HG02759 (cell line): ENCODE measurements around the gene TLL1.

Experiments used
- ATAC-seq: cut with Tn5 transposase; IDR thresholded peaks from one replicate; pipeline ENCODE4 v1.9.1; 2021; ENCODE audit warnings: mild to moderate bottlenecking, moderate library complexity; ENCODE audit not compliant: unreplicated experiment

TLL1 gene

DNA sequence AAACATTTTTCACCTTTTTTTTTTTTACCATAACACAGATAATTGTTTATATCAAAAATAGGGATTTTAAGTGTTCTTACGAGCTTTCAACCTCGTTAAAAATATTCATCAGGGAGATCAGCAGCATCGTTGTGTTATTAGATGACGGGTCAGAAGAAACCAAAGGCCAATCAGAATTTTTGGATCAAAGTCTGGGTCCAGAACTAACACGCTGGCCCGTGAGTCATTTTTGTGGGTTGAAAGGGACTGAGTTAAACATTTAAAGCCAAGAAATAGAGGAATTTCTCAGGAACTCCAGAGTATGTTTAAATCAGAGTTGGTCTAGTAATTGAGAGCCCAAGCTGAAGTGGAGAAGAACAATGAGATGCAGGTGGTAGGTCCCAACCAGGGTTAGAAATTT lies 170.8 kb downstream of the TLL1 start:
- ATAC-seq = no peak

DNA sequence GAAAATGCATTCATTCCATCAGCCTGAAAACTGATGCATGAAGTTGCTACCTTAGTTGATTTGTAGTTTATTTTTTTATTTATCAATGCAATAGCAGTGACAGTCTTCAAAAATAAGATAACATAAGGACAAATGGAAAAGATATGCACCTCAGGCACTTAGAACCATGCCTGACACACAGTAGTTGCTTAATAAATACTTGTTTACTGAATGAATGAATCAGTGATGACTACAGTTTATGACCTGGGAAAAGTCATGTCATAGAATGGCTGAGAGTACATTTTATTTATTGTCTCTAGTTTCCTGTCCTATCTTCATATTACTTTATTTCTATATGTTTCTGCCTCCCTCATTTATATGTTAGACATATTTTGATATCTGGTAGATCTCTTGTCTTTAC lies 171.8 kb downstream of the TLL1 start:
- ATAC-seq = no peak

DNA sequence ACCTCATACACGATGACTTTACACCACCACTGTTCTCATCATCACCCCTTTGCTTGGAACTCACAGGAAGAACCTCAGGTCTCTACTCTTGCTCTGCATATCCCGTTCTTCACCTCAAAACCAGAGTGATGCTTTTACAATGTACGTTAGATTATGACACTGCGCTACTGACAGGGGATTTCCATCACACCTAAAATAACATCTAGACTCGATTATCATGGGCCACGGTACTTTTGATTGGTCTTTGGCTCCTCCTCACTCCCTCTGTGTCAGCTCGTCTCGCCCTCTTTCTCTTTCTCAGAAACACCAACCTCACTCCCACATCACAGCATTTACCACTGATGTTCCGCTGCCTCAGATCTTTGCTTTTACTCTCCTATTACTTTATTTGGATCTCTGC lies 172.4 kb downstream of the TLL1 start:
- no peak for ATAC-seq

DNA sequence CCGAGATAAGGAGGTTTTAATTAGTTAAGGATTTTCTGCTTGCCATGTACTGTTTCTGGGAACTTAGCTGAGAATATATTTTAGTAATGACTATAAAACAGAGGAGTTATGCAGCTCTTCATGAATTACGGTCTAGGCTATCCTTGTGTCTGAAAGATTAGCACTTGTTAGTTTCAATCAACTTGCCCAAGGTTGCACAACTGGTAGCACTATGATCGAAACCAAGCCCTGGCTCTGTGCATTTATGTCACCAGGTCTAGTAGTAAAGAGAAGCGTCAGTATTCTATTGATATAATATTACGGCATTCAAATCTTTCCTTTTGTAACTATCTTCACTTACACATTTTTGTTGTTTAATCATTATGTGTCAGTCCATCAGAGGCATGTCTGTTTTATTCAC lies 176.0 kb downstream of the TLL1 start:
- no peak for ATAC-seq

DNA sequence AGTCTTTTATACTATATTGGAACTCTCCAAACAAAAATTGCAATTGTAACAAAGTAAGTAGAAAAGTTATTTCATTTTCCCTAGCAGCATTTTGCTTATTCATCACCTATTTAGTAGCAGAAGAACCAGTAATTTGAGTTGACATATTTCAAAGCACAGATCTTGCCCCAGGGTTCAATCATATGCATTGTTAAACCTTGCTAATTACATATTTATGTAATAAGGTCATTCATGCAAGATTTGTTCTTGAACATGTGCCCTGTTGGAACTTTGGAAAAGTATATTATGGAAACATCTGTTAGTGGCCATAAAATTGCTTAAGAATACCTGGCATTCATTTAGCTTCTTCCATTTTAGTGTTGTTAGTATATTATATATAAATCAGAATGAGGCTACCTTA lies 191.7 kb downstream of the TLL1 start:
- no peak for ATAC-seq

DNA sequence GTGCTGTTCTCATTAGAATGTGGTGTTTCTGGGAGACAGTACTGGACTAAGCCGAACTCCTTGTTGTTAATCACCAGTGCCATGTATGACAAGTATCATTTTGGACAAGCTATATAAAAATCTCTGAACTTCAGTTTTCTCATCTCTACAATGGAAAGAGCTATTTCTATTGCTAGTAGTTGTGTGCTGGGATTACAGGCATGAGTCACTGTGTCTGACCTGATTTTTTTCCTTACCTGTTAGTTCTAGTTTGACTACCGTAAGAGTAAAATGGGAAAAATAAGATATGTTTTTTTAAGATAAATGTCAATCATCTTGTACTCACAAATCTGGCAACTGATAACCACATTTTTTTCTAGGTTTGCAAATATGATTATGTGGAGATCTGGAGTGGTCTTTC lies 192.3 kb downstream of the TLL1 start:
- ATAC-seq = no peak

DNA sequence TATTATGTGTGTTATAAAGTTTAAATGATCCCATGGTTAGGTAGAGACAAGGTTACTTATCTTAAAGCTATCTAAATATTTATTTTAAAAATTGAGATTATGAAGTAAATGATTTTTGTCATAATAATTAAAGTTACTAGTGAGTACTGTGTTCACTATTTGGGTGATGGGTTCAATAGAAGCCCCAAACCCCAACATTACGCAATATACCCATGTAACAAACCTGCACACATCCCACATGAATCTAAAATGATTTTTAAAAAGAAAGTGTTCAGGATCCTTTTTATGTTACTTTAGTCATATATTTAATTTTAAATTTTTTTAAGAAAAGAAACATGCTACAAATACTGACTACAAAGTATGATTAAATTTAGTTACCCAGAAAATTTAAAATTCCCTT lies 193.9 kb downstream of the TLL1 start:
- no peak for ATAC-seq

DNA sequence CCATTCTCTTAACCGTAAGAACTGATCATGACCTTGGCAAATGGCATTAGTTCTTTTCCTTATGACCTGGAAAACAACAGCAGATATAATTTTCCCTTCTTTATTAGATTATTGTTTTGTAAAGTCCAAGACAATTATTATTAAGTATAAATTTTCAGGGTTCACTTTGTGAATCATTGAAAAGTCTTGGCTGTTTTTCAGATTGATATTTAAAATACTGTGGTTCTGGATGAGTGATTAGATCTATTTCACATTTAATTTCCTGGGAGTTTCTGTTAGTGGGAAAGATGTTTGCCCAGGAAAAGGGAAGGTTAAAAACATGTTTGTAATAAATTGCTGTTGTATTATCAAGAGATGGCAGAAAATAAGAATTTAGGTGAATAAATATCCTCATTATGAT lies 194.9 kb downstream of the TLL1 start:
- ATAC-seq = no peak

DNA sequence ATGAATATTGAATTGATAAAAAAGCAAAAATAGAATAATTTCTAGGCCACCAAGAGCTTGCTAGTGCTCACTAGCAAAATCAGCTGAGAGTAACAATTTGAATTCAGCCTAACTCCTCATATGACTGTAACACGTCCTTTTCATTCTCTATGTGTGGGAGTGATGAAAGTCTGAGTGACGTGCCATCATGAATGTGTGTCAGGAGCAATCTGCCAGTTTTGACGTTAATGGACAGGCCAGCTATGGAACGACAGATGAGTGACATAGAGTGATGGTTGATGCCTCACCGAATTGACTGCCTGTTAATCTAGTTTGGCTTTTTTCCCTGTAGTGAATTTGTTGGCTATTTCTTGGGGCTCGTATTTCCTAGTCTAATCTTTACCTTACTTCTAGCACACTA lies 200.7 kb downstream of the TLL1 start:
- ATAC-seq = no peak

DNA sequence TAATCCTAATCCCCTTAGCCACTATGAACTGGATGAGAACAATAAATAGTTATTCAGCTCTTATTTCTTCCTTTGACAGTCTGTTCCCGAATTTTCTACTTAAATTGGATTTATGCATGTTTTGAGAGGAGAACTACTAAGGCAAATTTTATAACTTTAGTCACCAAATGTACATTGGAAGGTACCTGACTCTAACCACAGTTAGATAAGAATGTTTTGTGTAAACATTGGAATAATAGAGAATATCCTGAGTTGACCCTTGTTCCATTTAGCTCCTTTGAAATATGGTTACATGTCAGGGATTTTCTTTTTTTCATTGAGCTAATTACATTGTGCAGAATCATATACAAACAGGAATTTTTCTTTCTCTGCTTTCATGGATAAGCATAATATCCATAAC lies 202.6 kb downstream of the TLL1 start:
- no peak for ATAC-seq

DNA sequence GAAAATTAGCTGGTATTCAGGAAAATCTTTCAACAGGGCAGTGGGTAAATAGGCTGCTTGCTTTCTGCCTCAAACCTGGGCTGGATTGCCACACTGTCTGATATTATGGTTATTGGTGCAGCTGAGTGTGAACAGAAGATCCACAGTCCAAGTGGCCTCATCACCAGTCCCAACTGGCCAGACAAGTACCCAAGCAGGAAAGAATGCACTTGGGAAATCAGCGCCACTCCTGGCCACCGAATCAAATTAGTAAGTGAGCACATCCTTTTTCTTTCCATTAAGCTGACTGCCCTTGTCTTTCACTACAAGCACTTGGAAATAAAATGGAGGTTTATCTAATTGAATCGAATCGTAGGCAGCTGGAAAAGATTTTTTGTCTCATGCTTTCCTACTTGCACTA lies 204.7 kb downstream of the TLL1 start:
- ATAC-seq = no peak

DNA sequence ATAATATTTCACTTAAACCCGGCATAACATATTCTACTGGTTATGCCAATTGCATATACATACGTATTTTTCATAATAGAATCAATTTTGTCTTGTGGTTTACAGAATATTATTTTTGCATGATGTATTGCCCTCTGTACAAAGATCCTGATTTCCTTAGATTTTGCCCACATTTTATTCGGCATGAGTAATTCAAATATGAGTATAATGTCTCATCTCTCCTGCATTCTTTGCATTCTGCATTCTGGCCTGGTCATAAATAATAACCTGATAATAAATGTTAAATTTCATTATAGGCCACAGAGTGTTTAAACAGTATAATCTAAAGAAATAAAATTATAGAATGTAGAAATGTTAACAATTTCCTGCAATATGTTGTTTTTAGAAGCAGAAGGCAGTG lies 205.3 kb downstream of the TLL1 start:
- no peak for ATAC-seq

DNA sequence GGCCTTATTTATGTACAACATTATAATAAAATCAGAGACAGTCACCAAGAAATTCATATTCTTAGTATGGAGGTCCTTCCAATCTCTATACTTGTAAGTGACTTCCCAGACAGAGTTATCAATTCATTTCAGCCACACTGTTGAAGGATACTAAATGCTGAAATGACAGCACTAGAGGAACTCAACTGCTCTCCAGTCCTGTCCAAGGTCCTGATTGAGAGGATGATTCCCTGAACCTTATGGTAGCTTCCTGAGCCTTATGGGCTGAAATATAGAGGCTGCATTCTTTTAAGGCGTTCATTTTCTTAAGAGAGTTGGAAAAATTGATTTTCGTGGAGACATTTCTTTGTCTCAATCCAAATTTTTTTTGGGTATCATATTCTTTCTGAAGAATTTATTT lies 205.9 kb downstream of the TLL1 start:
- no peak for ATAC-seq

DNA sequence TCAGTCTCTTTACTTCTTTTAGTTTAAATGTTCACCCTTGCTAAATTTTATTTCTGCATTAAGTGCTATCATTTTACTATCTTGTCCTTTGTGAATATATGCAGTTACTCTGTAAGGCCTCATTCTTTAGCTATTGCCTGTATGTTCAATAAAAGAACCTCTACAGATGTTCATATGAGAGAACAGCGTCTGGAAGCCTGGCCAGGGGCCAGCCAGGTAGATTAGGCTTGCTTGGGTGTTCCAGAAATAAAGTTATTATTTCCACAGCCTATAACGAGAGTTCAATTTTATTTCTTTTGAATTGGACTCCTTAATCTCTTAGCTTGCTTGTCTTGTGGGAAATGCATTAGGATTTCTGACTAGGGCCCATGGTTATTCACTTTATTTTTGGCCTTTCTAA lies 214.5 kb downstream of the TLL1 start:
- no peak for ATAC-seq

DNA sequence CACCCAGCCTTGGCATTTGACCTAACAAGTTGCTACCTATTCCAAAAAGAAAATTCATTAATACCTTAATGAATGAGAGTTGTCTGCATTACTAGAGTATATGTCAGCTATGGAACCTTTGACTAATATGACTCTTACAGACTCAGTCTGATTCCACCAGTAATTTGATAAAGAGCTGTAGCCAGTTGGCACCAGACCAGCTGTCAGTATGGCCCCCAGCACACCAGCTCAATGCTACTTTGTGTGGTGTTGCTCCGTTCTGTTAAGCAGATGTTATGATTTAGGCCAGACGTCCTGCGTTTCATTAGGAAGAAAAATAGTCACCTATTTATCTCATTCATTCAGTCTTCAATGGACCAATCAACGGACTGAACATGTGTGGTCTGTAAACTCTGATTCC lies 215.5 kb downstream of the TLL1 start:
- ATAC-seq = no peak

DNA sequence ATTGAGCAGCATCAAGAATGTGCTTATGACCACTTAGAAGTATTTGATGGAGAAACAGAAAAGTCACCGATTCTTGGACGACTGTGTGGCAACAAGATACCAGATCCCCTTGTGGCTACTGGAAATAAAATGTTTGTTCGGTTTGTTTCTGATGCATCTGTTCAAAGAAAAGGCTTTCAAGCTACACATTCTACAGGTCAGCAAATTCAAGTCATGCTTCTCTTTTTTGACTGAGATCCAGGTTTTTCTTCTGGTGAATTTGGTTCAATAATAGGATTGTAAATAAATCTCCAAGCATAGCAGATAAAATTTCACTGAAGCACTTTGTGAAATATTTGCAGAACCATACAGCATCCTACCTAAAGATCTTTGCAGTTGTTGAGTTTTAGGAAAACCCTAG lies 218.1 kb downstream of the TLL1 start:
- no peak for ATAC-seq

DNA sequence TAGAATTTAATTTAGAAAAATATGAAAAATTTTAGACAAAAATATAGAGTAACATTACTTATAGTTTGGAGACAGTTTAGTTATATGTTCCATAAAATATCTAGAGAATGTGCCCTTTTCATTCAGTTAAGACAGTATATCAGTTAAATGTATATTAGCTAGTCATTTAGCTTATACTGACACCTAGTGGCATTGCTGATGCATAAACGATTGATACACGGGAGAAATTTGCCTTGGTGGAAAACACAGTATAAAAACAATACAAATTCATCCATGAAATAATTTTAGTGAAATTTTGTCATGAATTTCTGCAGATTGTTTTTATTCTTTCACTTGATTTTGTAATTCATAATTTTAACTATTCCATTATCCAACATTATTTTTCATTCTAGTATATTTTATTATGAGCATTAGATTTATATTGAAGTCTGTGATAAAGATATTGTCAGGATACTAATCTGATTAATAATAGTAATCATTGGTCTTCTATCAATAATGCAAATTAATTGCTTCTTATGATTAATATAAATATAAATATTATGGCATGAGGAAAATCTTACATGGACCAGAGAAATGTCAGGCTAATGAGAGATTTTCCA lies 219.0 kb downstream of the TLL1 start:
- ATAC-seq = peak; percentile 67

DNA sequence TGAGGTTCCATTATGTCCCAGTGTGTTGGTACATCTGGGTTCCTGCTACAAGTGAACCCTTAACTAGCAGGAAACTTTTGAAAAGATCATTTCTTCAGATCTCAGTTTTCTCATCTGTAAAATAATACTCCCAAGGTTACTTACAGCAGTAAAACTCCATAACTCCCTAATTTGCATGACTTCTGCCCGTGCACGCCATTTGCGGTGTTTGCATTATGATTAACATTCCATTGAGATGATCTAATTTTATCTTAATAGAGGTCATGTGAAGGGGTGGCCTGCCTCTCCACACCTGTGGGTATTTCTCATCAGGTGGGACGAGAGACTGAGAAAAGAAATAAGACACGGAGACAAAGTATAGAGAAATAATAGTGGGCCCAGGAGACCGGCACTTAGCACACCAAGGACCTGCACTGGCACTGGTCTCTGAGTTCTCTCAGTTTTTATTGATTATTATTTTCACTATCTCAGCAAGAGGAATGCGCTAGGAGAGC lies 219.8 kb downstream of the TLL1 start:
- no peak for ATAC-seq

DNA sequence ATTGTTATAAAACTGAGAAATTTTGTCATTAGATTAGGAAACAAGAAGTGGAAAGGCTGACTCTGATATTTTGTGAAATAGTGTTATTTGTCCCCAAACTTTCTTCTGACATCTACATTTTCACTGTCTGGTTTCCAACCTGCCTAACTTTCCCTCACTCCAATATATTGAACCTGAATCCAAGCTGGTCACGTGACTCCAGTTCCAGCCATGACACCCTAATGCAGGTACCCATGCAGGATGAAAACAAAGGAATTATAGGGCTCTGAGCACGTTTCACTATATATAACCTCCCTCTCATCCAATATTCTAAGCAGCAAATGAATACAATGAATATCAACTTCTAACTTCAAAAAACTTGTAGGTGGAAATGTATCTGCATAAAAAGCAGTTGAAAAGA lies 231.6 kb downstream of the TLL1 start:
- ATAC-seq = no peak

DNA sequence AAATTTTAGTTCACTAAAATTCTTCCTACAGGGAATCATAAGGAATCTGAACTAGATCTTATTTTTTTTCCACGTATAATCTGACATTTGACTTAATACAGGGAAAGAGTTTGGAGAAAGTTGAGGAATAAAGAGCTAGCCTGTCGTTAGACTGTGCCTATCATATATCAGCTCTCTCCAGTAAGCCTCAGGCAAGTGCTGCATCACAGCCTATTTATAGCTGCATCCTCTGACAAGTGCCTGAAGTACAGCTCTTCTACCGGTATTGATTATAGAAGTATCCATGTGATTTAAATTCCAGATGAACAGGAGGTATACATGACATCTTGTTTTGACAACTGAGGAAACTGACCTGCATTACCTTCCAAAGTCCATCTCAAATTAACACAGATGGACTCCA lies 248.9 kb downstream of the TLL1 start:
- ATAC-seq = no peak

DNA sequence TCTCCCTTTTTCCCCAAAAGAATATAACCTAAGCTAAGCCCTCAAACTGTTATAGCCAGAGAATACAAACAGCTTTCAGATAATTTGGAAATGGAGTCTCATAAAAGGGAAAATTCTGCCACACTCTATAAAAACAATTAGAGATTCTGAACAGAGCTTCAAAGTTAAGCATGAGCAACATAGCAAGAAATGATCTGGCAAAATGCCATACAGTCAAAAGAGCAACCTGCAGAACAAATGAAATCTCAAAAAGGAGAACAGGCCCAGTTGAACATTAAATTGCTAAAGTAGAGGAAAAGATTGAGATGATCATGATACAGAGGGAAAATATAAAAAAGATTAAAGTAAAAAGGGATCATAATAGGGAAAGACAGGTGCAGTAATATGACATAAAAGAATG lies 250.5 kb downstream of the TLL1 start:
- ATAC-seq = no peak

DNA sequence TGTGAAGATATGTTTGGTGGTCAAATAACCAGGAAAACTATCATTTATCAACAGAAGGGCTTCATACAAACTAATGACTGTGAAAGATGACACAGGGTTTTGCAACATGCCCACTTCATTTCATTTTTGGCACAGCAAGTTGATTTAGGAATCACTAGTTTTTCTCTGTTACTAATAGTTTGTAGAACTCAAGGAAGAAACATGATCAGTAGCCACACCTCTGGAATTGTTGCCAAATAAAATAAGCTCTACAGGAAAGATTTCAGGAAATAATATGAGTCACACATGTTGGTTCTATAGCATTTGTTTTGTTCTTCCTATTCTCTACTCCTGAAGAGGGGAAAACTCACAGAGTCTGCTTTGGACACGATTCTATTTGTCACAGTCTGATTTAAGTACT lies 255.4 kb downstream of the TLL1 start:
- ATAC-seq = no peak

DNA sequence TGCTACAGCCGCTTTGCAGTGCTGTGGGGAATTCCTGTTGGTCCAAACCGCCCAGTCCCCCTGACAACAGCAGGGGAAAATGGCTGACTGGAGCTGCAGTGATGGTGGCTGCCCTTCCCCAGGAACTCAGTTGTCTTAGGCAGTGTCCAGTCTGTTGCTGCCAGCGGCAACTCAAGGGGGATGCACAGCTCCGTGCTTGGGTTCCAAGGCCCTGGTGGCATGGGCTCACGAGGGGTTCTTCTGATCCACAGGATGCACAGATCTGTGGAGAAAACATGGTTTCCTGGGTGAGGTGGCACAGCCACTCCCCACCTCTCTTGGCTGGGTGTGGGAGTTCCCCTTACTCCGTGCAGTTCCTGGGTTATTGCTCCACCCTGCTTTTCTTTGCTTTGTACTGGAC lies 261.2 kb downstream of the TLL1 start:
- ATAC-seq = no peak

DNA sequence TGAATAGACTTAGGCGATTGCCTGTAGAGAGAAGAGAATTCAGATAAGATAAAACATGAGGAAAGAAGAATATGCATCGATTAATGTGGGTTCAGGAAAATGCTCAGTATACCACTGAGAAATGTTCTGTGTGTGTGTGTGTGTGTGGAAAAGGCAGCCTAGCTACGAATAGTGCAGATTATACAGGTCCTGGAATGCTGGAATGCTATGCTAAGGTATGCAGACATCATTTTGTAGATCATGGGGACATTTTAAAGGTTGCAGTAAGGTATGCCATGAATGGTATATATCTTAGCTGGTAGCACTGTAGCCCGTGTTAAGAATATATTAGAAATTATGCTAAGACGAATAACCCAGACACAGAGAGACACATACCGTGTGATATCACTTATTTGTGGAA lies 267.9 kb downstream of the TLL1 start:
- no peak for ATAC-seq
